GM12865 (cell line): Measurements from ENCODE around the gene GRAMD1B.

ENCODE experiments used
- DNase-seq: peaks from one replicate; pipeline ENCODE4 v3.0.0; 2010; ENCODE audit warnings: low read depth
- H3K4me3 ChIP-seq: 2 replicates; pipeline ENCODE4 v1.5.1; 2011; ENCODE audit warnings: mild to moderate bottlenecking, low read depth, low read length, control low read depth
- CTCF ChIP-seq: IDR thresholded peaks from 2 replicates; pipeline ENCODE4 v1.5.1; 2011; ENCODE audit warnings: low read length, control low read depth, low read depth, inconsistent platforms; ENCODE audit not compliant: insufficient read depth; ENCODE audit errors: missing control alignments

Gene GRAMD1B

GRCh38 chr11:123404676-123405075 lies 25.4 kb upstream of the GRAMD1B start:
- no peak overlapping the region for H3K4me3 ChIP-seq
- DNase-seq: no peak
- no peak for TF ChIP-seq CTCF

GRCh38 chr11:123405123-123405592 lies 24.9 kb upstream of the GRAMD1B start:
- no peak overlapping the region for H3K4me3 ChIP-seq
- no peak for TF ChIP-seq CTCF
- peak; percentile 57 for DNase-seq

GRCh38 chr11:123406441-123407129 lies 23.5 kb upstream of the GRAMD1B start:
- peak; percentile 51 for DNase-seq
- H3K4me3 ChIP-seq: peak overlapping the region; percentile 46
- no peak for TF ChIP-seq CTCF

- TF ChIP-seq CTCF: peak; percentile 81
- peak overlapping the region; percentile 46 for H3K4me3 ChIP-seq
- DNase-seq: peak; percentile 85
Observed at GRCh38 chr11:123407130-123407995, 22.7 kb upstream of the GRAMD1B start.

- TF ChIP-seq CTCF: no peak
- no peak for DNase-seq
- H3K4me3 ChIP-seq: no peak overlapping the region
Observed at GRCh38 chr11:123407996-123408597, 22.0 kb upstream of the GRAMD1B start.

- no peak overlapping the region for H3K4me3 ChIP-seq
- DNase-seq: no peak
- TF ChIP-seq CTCF: no peak
Observed at GRCh38 chr11:123408619-123409455, 21.2 kb upstream of the GRAMD1B start.
